HCEC 1CT (cell line): ENCODE measurements around the gene KHSRP.
"Not testable (repeated sequence)": the region's sequence is repeated elsewhere in the genome, so short reads cannot be mapped to it uniquely, and the experiment has no call there.

ENCODE experiments used
- DNase-seq: peaks from one replicate; pipeline ENCODE4 v3.0.0-alpha.2; 2017

KHSRP gene

GRCh38 chr19:6416658-6417405, 7.8 kb downstream of the KHSRP start:
- no peak for DNase-seq

GRCh38 chr19:6415591-6416190, 8.9 kb downstream of the KHSRP start:
- no peak for DNase-seq

GRCh38 chr19:6414793-6415590, 9.6 kb downstream of the KHSRP start:
- DNase-seq = no peak

GRCh38 chr19:6413721-6414643, 10.6 kb downstream of the KHSRP start:
- DNase-seq = no peak

GRCh38 chr19:6413291-6413690, 11.3 kb downstream of the KHSRP start:
- DNase-seq = no peak

GRCh38 chr19:6412447-6413091, 12.0 kb downstream of the KHSRP start:
- no peak for DNase-seq

- no peak for DNase-seq
These were observed 12.6 kb downstream of the KHSRP start for GRCh38 chr19:6412061-6412446.

- no peak for DNase-seq
These were observed 15.3 kb downstream of the KHSRP start for GRCh38 chr19:6409346-6409745.

- DNase-seq = no peak
These were observed 18.2 kb downstream of the KHSRP start for GRCh38 chr19:6406401-6406800.

GRCh38 chr19:6402837-6403608, 21.6 kb downstream of the KHSRP start:
- DNase-seq = no peak

- DNase-seq = no peak
These were observed 22.6 kb downstream of the KHSRP start for GRCh38 chr19:6402058-6402457.

- DNase-seq = not testable (repeated sequence)
These were observed 24.3 kb downstream of the KHSRP start for GRCh38 chr19:6400062-6400944.

- DNase-seq = no peak
These were observed 28.3 kb downstream of the KHSRP start for GRCh38 chr19:6396305-6396704.

- no peak for DNase-seq
These were observed 29.8 kb downstream of the KHSRP start for GRCh38 chr19:6394831-6395230.

GRCh38 chr19:6393983-6394412, 30.6 kb downstream of the KHSRP start:
- DNase-seq = no peak

- DNase-seq = peak; percentile 91
These were observed 31.3 kb downstream of the KHSRP start, which contains the start of gene GTF2F1 for GRCh38 chr19:6393074-6393982. Gene GTF2F1, minus strand, starts transcription at chr19:6393164. Its CDS starts 169 bp downstream, at chr19:6392995.

- DNase-seq = no peak
These were observed 32.2 kb downstream of the KHSRP start for GRCh38 chr19:6392221-6393073.

GRCh38 chr19:6387372-6387771, 37.2 kb downstream of the KHSRP start:
- no peak for DNase-seq
